GM18858 (cell line): ENCODE data around the gene REELD1.
A peak's percentile ranks its signal among the peaks of the same experiment; 100 is the strongest.

Experiments used
- ATAC-seq: cut with Tn5 transposase; IDR thresholded peaks from one replicate; pipeline ENCODE4 v1.9.1; 2021; ENCODE audit not compliant: unreplicated experiment

Gene REELD1

DNA sequence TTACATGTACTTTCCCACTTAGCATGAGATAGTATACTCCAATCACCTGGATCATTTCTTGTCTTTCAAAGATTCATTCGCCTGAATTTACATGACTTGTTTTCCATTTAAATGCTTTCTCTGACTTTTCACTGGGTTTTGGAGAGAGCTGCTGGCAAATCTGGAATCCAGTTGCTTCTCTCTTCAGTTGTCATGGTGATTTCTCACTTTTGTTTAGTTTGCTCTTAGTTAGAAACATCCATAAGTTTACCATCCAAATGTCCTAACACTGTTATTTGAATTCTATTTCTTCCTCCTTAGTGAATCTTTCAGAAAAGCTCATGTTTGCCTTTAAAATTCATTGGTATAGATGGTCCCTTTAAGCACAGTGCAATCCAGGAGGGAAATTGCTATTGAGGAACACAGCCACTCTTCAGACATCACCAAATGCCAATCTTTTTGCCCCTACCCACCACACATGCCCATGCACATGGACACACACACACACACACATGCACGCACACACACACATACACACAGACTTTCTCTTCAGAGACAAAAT, 51.7 kb downstream of the REELD1 start:
- no peak for ATAC-seq

DNA sequence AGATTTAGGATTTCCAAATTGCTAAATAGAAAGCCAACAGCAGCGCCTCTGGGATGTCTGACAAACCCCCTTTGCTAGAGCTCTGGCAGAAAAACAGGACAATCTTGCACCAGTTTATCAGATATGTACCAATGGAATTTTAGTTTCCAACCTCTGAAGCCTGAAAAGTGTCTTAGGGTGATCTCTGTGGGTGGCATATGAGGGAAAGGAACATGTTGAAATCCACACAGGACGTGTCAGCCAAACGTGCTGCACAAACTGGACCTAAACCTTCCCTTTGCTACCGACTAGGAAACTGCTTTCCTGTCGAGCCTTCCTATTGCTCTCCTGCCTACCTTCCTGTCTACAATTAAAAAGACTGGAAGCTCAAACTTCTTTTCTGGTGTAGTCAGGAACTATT, 53.5 kb downstream of the REELD1 start:
- no peak for ATAC-seq

- peak; percentile 47 for ATAC-seq
These were observed 54.9 kb downstream of the REELD1 start for GRCh38 chr4:146269228-146269653.

DNA sequence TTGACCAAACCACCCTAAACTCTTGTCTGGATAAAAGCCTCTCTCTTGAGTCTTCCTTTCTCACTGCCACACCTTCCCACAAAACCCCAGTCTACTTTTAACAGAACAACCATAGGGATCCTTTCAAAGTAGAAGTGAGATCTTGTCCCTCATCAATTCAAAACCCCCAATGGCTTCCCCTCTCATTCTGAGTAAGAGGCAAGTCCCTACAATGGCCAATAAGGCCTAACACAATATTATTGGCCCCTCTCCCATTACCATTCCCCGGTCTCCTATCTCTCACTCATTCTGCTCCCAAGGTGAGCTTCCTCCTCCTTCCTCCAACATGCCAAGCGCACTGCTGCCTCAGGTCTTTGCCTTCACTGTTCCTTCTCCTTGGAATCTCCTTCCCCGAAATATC, 57.1 kb downstream of the REELD1 start:
- ATAC-seq = no peak

GRCh38 chr4:146273204-146273901, 59.0 kb downstream of the REELD1 start:
- peak; percentile 66 for ATAC-seq

- no peak for ATAC-seq
These were observed 60.4 kb downstream of the REELD1 start for GRCh38 chr4:146274774-146275173.

- no peak for ATAC-seq
These were observed 61.0 kb downstream of the REELD1 start for GRCh38 chr4:146275370-146275769.

DNA sequence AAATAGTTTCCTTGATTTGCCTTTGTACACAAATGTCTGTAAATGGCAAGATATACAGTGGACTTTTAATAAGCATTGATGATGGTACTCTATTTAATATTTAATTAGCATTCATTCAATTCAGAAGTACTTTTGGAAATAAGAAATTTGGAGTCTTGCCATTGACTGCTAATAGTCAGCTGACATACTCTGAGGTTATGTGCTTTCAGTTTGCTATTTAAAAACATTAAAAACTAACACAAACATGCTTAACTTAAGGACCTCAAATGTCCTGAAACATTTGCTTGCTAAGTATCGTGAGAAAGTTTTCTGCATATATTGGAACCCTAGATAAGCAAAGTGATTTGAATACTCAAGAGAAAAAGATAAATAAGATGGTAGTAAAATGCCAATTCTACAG, 64.6 kb downstream of the REELD1 start:
- ATAC-seq = no peak
